ENCODE data around the gene DENND6A.
"Not testable (repeated sequence)": the region's sequence is repeated elsewhere in the genome, so short reads cannot be mapped to it uniquely, and the experiment has no call there.

Gene DENND6A

DNA sequence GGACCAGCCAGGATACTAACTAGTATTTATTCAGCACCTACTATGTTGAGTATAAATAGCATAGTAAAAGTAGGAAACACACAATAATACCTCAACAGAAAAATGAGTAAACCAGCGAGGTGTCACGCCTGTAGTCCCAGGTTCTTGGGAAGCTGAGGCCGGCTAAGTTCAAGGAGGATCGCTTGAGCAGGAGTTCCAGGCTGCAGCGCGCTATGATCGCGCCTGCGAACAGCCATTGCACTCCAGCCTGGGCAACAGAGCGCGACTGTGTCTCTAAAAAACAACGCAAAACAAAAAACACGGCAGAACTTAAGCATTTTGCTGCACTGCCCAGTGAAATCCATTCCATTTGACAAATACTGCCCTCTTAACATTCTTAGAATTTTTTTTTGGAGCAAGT lies 1.3 kb upstream of the DENND6A start:
- no peak for DNase-seq

DNA sequence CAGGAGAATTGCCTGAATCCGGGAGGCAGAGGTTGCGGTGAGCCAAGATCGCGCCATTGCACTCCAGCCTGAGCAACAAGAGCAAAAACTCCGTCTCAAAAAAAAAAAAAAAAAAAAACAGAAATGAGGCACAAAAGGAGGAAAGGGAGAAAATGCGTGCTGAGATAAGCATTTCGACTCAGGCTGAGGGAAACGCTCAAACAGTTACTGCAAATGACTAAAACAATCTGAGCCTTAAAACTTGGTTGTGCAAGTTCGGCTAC lies 813 bp downstream of the DENND6A start:
- not testable (repeated sequence) for DNase-seq

DNA sequence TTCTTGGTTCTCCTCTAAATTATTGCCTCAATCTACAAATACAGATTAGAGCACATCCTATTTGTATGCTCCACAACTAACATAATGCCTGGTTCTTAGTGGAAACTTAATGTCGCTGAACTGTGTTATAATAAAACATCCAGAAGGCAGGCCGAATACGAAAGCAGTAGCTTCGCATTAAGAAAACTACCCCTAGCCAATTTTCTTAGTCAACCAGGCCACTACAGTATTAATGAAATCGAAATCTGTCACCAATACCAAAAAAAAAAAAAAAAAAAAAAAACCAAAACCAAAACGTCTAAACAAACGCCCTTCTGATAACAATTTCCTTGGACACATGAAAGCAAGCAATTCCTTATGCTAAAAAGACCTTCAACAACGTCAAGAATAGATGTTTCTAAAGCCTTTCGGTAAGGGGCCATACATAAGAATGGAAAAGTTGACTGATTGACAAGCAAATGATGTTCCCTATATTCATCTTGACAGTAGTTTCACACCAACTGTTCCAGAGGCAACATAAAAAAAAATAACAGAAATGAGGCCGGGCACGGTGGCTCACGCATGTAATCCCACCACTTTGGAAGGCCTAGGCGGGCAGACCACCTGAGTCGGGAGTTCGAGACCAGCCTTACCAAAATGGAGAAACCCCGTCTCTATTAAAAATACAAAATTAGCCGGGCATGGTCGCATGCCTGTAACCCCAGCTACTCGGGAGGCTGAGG lies 1.3 kb downstream of the DENND6A start:
- DNase-seq: no peak

DNA sequence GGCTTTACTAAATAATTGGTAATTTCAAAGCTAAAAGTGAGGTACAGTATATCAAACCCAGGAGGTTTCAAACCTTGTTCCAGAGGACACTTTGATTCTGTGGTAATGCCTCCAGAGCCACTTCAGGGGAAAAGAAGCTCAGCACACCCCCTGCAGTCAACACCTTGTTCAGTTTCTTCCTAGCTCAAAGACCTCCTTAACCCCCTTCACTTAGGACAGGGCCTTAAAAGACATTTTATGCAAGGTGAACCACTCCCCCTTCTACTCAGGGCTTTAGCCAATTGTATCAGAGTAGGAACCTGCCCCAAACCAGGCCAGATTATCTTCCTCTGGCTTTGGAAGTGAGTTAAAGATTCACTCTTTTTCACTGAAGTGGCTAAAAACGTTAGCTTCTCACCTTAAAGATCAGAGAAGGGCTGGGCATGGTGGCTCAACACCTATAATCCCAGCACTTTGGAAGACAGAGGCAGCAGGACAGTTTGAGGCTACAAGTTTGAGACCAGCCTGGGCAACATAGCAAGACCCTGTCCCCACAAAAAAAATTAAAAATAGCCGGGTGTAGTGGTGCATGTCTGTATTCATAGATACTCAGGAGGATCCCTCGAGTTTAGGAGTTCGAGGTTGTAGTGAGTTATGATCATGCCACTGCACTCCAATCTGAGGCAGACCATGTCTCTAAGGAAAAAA lies 3.4 kb downstream of the DENND6A start:
- no peak for DNase-seq

DNA sequence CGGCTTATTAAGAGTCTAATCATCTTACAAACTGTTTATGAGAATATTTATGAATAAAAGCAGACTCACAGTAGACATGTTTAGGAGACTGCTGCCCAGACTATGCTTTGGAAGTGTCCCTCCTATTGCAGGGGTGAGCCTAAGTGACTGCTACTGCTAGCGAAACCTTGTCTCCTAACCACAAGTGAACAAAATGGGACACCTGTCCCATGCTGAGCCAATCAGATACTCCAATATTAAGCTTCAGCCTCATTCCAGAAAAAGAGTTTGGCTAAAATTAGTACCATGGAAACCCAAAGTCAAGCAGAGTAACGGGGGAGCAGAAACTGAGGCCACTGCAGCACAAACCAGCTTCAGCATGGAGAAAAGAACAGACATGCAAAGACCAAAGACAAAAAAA lies 4.6 kb downstream of the DENND6A start:
- DNase-seq: no peak

DNA sequence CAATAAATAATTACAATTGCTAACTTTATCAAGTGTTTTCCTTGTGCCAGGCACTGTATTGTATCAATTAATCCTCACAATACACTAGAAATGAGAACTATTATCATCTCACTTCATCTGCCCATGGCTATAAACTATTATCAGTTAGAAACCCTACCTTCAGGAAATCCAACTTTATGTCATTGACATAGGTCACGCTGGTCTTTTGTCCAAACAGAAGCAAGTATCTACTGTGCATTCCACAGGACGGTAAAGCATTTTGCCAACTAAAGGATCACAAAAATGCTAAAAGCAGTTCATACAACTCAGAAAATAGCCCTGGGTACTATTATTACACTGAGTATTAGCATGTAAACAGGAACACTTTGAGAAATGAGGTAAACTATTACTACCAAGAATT lies 9.6 kb downstream of the DENND6A start:
- DNase-seq: no peak

DNA sequence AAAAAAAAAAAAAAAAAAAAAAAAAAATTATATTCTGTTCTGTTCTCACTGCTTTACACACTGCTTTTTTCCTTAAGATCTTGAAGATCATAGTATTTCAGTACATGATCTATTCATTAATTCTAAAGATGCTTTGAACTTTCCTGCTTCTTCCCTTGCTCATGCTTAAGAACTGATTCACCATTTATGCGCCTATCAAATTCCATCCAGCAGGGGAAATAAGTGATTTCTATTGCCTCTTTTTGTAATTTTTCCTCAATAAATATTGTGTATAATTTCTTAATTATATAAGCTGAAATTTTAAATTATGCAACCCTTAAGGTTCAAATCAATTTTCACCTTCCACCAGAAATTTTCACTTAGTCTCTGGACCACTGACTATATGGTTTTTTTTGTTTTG lies 10.6 kb downstream of the DENND6A start:
- no peak for DNase-seq

DNA sequence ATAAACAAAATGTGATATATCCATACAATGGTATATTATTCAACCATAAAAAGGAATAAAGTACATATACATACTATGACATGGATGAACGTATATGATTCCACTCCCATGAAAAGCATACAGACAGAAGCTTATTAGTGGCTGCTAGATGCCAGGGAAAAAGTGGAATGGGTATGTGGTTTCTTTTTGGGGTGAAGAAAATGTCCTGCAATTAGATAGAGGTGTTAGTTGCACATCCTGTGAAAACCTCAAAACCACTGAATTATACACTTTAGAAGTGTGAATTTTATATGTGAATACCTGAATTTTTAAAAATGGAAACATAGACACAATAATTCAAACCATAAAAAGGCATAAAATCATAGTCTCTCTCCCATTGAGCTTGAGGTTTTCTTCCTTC lies 11.2 kb downstream of the DENND6A start:
- no peak for DNase-seq

DNA sequence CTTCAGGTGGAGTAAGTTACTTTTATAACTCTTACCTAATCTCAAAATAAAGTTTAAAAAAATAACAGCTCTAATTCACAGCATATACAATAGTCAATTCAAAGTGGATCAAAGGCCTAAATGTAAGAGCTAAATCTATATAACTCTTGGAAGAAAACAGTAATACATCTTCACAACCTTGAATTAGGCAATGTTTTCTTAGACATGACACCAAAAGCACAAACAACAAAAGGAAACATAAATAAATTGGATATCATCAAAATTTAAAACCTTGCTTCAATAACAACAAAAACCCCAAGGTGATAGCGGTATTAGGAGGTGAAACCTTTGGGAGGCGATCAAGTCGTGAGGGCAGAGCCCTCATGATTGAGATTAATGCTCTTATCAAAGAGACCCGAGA lies 12.8 kb downstream of the DENND6A start:
- no peak for DNase-seq

DNA sequence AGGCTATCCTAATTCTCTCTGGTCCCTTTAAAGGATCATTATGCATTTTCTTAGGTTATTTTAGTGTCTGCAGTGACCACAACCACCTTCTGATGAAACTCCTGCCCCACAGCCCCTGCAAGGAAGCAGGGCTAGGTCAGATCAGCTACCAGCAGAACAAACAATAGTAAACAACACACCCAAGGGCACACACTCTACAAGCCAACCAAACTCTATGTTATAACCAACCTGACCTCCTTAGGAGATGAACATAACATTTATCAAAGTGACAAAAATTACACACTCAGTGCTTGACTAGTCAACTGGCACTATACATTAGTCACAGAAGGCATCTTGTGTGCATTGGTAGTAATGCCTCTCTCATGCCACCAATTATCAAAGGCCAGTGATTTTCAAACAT lies 17.3 kb downstream of the DENND6A start:
- DNase-seq: no peak

DNA sequence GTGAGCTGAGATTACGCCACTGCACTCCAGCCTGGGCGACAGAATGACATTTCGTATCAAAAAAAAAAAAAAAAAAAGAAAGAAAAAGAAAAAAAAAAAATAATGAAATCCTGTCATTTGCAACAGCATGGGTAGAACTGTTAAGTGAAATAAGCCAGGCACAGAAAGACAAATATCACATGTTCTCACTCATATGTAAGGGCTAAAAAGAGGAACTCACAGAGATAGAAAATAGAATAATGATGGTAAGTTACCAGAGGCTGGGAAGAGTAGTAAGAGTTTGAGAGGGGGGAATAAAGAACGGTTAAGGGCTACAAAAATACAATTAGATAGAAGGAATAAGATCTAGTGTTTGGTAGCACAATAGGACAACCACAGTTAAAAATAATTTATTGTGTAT lies 19.7 kb downstream of the DENND6A start:
- DNase-seq: no peak

DNA sequence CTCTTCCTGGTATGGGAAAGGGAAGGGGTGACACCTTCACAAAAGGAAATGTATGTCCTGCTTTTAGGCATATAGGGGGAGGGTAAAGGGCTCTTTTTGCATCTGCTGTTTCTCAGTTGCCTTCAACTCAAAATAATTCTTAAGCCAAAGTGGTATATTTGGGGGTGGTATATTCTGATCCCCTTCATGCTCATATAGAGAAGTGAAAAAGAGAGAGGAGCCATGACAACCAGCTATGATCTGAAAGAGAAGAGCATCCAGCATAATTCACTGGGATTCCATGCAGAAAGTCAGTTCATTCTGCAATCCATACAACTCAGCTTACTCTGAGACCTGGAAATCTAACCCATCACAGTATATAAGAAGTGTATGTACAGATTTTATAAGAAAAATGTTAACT lies 22.3 kb downstream of the DENND6A start:
- DNase-seq: no peak

DNA sequence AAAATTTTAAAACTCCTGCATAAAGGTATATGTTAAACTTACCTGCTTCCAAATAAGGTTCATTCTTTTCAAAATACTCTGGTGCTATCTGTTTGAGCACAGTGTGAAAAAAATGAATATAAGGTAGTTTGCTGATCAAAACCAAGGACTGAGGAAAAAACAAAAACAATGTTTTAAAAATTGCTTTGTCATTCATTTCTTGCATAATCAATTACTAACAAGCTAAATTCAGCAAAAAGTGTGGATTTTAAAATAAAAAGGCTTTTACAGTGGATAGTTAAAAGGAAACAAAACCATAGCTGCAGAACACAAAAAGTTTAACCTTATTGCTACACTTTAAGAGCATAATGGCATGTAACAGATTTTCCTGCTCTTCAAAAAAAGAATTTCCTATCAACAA lies 31.5 kb downstream of the DENND6A start:
- DNase-seq: no peak

DNA sequence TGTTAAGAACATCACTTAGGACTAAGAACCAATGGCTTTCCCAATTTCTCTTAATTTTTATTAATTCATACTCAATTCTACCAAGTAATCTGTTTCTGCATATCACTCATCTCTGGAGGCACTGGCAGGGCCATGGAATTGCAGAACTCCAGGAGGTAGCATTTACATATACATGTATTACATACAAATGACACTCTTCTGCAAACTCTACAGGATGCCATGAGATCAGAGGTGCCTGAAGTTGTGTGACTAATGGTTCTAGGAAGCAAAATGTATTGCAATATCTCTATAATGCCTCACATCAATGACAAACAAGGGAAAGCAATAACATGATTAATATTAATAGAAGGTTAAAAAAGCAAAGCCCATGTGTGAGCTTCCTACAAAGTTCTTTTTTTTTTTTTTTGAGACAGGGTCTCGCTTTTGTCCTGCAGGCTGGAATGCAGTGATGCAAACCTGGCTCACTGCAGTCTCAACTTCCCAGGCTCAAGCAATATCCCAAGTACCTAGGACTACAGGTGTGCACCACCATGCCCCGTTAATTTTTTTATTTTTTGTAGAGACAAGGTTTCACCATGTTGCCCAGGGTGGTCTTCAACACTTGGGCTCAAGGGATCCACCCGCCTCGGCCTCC lies 33.0 kb downstream of the DENND6A start:
- DNase-seq: no peak

DNA sequence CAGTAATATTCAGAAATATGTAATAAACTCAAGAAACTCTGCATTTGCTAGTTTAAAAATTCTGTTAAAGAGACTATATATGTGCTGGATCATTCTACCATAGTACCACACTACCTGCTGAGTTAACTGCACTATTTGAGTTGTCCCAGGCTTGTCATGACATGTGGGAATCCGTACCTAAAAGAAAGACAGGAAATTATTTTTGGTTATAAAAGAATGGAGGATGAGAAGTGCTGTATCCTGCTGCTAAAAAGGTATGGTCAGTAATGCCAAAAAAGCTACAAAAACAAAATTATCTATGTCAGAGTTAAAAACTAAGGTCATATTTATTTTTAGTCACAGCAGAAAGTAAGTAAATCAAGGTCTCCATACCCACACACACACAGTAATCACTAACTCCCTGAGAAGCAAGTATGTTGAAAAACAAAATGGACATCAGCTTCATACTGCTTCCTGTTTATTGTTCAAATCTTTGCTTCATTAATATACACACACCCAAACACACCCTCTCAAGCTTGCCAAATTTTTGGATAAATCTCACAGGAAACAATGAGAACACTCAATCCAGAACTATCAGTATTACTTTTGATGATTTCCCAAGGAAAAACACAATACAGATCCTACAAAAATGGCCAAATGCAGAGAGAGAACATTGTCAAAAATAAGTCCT lies 33.7 kb downstream of the DENND6A start:
- DNase-seq: no peak

DNA sequence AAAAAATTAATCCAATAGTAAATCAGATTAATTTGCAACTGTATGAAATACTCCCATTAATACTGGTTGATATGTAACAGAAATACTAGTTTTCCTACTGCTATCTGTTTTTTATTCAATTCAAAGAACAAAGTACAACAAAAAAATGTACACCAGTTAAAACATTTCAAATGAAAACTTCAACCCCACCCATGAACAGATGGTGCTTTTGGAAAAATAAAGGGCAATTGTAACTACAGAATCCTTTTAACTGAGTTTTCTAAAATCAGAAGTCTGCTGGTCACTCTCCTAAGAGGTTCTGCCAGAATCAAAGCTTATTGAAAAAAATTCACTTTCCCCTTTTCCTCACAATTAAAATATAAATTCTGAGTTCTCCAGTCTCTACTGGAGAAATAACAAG lies 34.3 kb downstream of the DENND6A start:
- DNase-seq: no peak

DNA sequence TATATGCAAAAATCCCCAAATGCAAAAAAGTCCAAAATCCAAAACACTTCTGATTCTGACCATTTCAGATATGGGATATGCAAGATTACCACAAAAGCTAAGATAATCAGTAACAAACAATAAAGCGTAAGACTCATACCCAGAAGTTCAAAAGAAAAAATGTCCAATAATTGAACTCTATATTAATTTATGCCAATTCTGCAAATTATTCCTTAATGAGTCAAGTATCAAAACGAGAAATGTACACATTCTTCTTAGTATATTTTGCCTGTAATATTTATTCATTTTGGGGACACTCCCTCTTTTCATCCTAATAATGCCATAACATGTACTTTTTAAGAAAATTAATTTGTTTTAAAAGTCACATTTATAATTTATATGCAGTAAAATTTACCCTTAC lies 37.1 kb downstream of the DENND6A start:
- no peak for DNase-seq

DNA sequence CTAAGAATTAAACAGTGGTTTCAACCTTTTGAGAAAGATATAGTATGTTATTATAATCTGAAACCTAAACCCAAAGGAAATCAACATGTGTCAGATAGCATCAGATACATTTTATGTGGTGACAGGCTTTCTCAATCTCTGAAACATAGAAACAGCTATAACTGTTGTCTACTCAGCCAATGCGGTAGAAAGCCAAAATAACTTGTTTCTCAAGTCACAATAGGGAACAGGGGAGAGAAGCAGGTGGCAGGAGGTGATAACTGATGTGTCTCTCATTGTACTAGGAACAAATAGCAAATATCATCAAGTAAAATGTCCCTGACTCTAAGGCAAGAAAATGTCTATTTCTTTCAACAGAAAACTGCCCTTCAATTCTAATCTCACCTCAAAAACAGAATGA lies 38.6 kb downstream of the DENND6A start:
- DNase-seq: no peak

DNA sequence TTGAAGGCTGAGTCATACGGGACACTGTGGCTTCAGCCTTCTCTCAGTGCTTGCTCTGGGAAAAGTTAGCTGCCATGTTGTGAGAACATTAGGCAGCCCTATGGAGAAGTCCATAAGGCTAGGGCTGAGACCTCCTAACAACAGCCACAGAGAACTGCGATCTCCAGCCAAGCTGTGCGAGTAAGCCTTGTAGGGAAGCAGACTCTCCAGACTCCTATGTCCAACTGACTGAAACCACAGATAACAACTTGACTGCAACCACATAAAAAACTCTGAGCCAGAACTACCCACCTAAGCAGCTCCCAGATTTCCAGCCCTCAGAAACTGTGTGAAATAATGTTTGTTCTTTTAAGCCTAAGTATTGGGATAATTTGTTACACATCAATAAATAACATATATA lies 40.7 kb downstream of the DENND6A start:
- no peak for DNase-seq

DNA sequence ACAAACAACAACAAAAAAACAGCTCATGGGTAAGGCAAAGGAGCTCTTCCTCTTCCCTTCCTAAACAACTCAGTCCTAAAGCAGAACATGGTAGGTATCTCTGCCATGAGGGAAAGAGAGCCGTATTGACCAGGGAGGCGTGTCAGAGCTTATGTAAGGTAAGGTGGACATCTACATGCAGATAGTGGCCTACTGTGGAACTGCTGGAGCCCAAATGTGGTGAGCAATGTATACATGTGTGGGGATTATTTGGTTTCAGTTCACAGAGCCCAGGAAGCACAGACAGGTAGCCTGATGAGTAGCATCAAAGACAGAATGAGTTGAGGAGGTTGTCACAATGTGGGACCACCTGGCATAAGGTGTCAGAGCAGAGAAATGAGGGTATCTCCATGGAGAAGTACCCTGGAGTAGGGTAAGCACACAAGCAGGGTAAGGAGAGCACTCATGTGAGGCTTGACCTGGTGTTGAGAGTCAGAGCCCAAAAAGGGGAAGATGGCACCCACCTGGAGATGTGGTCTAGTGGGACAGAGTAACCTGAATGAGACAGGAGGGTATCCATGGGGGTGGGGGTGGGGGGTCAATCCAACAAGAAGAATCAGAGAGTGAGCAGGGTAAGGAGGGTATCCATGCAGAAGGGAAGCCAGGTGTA lies 45.5 kb downstream of the DENND6A start:
- DNase-seq: no peak

DNA sequence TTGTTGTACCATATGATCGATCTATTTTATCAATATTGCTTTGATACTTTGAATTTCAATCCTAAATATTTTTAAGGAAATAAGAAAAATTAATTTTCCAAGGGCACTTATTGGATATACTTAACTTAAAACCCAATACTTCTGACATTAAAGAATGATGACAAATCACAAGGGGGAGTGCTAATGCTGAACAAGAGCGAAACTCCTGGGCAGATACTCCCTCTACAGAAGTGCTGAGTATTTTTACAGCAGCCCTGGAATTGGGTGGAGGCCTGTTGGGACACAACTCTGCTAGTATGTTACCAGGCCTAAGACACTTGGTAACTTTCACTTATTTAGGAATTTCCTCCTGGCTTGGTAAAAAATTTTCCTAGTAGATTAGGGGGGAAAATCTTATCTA lies 46.2 kb downstream of the DENND6A start:
- no peak for DNase-seq

DNA sequence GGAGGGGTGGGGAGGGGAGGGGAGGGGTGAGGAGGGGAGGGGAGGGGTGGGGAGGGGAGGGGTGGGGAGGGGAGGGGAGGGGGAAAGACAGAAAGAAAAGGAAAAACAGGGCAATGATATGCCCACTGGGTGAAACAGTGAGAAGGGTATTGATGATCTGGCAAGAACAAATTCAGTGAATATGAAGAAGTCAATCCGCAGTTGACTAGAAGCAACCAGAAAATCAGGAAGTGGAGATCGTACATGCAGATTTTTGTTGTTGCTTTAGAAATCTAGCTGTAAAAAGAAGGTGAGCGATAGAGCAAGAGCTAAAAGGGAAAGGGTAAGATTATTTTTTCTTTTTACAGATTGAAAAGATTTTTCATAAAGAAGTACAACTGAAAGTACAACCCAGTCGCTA lies 48.1 kb downstream of the DENND6A start:
- no peak for DNase-seq

DNA sequence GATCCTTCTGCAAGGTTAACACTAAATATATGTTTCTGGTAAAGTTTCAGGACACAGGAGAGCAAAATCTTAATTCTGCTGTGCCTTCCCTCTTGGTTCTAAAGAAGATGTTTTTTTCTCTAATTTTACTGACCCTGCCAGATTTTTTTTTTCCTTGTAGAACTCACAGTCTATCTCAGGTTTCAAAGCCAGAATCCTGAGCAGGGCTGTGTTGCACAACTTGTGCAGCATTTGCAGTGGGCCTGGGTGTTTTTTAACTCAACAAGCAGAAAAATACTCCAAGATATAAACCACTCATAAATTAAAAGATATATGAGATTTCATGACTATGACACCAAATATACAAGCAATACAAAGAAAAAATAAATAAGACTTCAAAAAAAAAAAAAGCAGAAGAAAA lies 55.5 kb downstream of the DENND6A start:
- DNase-seq: no peak

DNA sequence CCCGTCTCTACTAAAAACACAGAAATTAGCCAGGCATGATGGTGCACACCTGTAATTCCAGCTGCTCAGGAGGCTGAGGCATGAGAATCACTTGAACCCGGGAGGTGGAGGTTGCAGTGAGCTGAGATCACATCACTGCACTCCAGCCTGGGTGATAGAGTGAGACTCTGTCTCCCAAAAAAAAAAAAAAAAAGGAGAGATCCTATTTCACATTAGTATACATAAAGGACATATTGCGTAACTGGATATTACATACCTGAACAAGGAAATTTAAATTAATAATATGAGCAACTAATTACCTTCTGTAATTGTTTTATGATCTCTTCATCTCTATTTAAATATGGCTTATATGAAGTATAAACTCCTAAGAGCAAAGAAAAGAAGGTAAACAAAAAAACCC lies 58.6 kb downstream of the DENND6A start:
- not testable (repeated sequence) for DNase-seq
